ENCODE results near the gene PANX1. TPM values are rescaled to one million over a fixed set of nuclear protein-coding genes. Genes with fewer than 3 reads are reported as not detected.

Gene PANX1
- total and polyA plus RNA-seq, 10 of the 15 experiments (the other 5 are each of a cell fraction or from before 2014, with no cell fraction given) = 3.3 to 18.7 (median 14.4) TPM

DNA sequence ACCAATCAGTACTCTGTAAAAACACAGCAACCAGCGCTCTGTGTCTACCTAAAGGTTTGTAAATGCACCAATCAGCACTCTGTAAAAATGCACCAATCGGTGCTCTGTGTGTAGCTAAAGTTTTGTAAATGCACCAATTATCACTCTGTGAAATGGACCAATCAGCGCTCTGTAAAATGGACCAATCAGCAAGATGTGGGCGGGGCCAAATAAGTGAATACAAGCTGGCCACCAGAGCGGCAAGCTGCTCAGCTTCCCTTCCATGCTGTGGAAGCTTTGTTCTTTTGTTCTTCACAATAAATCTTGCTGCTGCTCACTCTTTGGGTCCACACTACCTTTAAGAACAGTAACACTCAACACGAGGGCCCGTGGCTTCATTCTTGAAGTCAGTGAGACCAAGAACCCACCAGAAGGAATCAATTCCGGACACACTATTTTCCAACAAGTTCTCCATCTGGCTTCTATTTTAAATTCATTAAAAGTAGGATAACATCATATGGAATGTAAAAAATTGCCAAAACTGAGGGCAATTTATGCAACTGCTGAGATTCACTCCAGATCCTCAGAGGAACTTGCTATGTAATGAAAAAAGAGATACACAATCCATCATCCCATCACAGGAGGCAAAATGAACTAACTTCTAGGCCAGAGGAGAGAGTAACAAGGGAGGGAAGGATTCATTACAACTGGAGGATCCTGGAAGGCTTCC, 3.1 kb upstream of the PANX1 start:
- Histone ChIP-seq H3K4me2 (ENCODE audit: control insufficient read depth, insufficient read depth) (no peak overlapping the region), H3K36me3 (ENCODE audit: control insufficient read depth in 2 of 2, insufficient read depth in 2 of 2, low read length in 1 of 2) (no peaks in the 10 kb centered on the region), H3K27me3 (replicated peaks in 1 of 2; ENCODE audit: control insufficient read depth in 2 of 2, insufficient read depth in 2 of 2, low read length in 1 of 2) (no peaks in the 10 kb centered on the region), H3K4me3 (no peak overlapping the region), H3K9me3 (replicated peaks; ENCODE audit: control insufficient read depth, insufficient read depth, low read length) (no peaks in the 10 kb centered on the region; the same call in 2 of the 3 replicates), H4K20me1 (ENCODE audit: control insufficient read depth, insufficient read depth) (no peaks in the 10 kb centered on the region), H3K9ac (ENCODE audit: control insufficient read depth, insufficient read depth, low read length) (no peak overlapping the region), H3K4me1 (ENCODE audit: control insufficient read depth, insufficient read depth, low read length) (peaks cover 6% of the 10 kb centered on the region), H3K79me2 (ENCODE audit: control insufficient read depth, insufficient read depth, low read length) (peaks cover 29% of the 10 kb centered on the region), H2AFZ (ENCODE audit: control insufficient read depth, low read depth, low read length) (no peak overlapping the region), H3K27ac (ENCODE audit: control insufficient read depth, insufficient read depth) (no peak overlapping the region)
- DNase-seq (ENCODE audit: low read depth, low spot score) = no peak
- ChIA-PET POLR2A (no interaction called here), RAD21 (ENCODE audit: unreplicated experiment) (no interaction called here), CTCF (interaction anchor here (0.7 kb wide), 1 partner anchor 1990 kb away, joined by 3 read pairs; no protein-coding TSS in a partner anchor), SMC1A (ENCODE audit: uncharacterized antibody, unreplicated experiment) (interaction anchor here (1.4 kb wide), 1 partner anchor 16 kb away, joined by 3 read pairs; no protein-coding TSS in a partner anchor)
- FAIRE-seq = no peak
- in situ Hi-C loops (cut with MboI) (no loop called here), intact Hi-C loops (cut with micrococcal nuclease; ENCODE audit: unreplicated experiment) (loop anchor here (5.0 kb wide), 1 partner anchor 367 kb away; the partner anchor contains the start of genes ANKRD49 and MRE11)
- WGBS (ENCODE audit: insufficient coverage, insufficient replicate concordance, low lambda C conversion rate, missing lambda C conversion rate) = 80% methylated on average over 8 of the region's 8 CpGs
- BruUV-seq (replicated peaks) = no TSS peak
- TF ChIP-seq PAX5 (IDR thresholded peaks at IDR 0.05; ENCODE audit: borderline replicate concordance, low read depth, low read length) (no peak), NFYB (IDR thresholded peaks at IDR 0.05; ENCODE audit: insufficient read depth, low read depth, low read length) (peak; percentile 78)
- ATAC-seq = no peak

GRCh38 chr11:94127638-94128037, 1.0 kb upstream of the PANX1 start:
- SMC1A ChIA-PET (ENCODE audit: uncharacterized antibody, unreplicated experiment) = interaction anchor here (1.4 kb wide), 1 partner anchor 56 kb away, joined by 3 read pairs; no protein-coding TSS in a partner anchor
- RAD21 ChIA-PET (ENCODE audit: unreplicated experiment) = interaction anchor here (1.4 to 1.5 kb wide), 2 partner anchors 344 to 377 kb away, joined by 3 to 4 read pairs; partner anchors contain the start of gene MED17
- CTCF ChIA-PET = interaction anchor here (0.6 to 1.6 kb wide), 3 partner anchors 8 to 376 kb away, joined by 3 read pairs; no protein-coding TSS in a partner anchor
- ATAC-seq = no peak
- Histone ChIP-seq H3K79me2 (ENCODE audit: control insufficient read depth, insufficient read depth, low read length) (peaks cover 49% of the 10 kb centered on the region), H3K4me2 (ENCODE audit: control insufficient read depth, insufficient read depth) (peak overlapping the region; percentile 95), H3K4me3 (peak overlapping the region; percentile 86), H3K27me3 (replicated peaks in 1 of 2; ENCODE audit: control insufficient read depth in 2 of 2, insufficient read depth in 2 of 2, low read length in 1 of 2) (no peaks in the 10 kb centered on the region), H3K27ac (ENCODE audit: control insufficient read depth, insufficient read depth) (peak overlapping the region; percentile 72), H3K9me3 (replicated peaks; ENCODE audit: control insufficient read depth, insufficient read depth, low read length) (no peaks in the 10 kb centered on the region; the same call in 2 of the 3 replicates), H3K9ac (ENCODE audit: control insufficient read depth, insufficient read depth, low read length) (peak overlapping the region; percentile 72), H4K20me1 (ENCODE audit: control insufficient read depth, insufficient read depth) (no peaks in the 10 kb centered on the region), H2AFZ (ENCODE audit: control insufficient read depth, low read depth, low read length) (peak overlapping the region; percentile 90), H3K36me3 (ENCODE audit: control insufficient read depth in 2 of 2, insufficient read depth in 2 of 2, low read length in 1 of 2) (no peaks in the 10 kb centered on the region), H3K4me1 (ENCODE audit: control insufficient read depth, insufficient read depth, low read length) (peaks cover 10% of the 10 kb centered on the region)
- no peak for DNase-seq (ENCODE audit: low read depth, low spot score)
- no TSS peak for BruUV-seq (replicated peaks)
- POLR2A ChIA-PET = interaction anchor here (1.9 kb wide), 1 partner anchor 10 kb away, joined by 8 read pairs; no protein-coding TSS in a partner anchor
- intact Hi-C loops (cut with micrococcal nuclease; ENCODE audit: unreplicated experiment) = loop anchor here (5.0 kb wide), 1 partner anchor 365 kb away; the partner anchor contains the start of genes ANKRD49 and MRE11
- no peak for FAIRE-seq
- in situ Hi-C loops (cut with MboI) = no loop called here
- TF ChIP-seq ZNF207 (IDR thresholded peaks at IDR 0.05; ENCODE audit: borderline replicate concordance) (no peak), NR2F1 (conservative IDR thresholded peaks at IDR 0.05) (no peak), GABPA (IDR thresholded peaks at IDR 0.05; ENCODE audit: low read depth) (no peak), GATAD2B (conservative IDR thresholded peaks at IDR 0.05; ENCODE audit: low read depth) (no peak)
- TF ChIP-seq, protein P1, sequence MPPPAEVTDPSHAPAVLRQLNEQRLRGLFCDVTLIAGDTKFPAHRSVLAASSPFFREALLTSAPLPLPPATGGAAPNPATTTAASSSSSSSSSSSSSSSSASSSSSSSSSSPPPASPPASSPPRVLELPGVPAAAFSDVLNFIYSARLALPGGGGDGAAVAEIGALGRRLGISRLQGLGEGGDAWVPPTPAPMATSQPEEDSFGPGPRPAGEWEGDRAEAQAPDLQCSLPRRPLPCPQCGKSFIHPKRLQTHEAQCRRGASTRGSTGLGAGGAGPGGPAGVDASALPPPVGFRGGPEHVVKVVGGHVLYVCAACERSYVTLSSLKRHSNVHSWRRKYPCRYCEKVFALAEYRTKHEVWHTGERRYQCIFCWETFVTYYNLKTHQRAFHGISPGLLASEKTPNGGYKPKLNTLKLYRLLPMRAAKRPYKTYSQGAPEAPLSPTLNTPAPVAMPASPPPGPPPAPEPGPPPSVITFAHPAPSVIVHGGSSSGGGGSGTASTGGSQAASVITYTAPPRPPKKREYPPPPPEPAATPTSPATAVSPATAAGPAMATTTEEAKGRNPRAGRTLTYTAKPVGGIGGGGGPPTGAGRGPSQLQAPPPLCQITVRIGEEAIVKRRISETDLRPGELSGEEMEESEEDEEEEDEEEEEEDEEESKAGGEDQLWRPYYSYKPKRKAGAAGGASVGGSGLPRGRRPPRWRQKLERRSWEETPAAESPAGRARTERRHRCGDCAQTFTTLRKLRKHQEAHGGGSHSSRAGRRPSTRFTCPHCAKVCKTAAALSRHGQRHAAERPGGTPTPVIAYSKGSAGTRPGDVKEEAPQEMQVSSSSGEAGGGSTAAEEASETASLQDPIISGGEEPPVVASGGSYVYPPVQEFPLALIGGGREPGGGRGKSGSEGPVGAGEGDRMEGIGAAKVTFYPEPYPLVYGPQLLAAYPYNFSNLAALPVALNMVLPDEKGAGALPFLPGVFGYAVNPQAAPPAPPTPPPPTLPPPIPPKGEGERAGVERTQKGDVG (CRISPR knock-in tag; IDR thresholded peaks at IDR 0.05) = no peak
- TF ChIP-seq, protein P2, sequence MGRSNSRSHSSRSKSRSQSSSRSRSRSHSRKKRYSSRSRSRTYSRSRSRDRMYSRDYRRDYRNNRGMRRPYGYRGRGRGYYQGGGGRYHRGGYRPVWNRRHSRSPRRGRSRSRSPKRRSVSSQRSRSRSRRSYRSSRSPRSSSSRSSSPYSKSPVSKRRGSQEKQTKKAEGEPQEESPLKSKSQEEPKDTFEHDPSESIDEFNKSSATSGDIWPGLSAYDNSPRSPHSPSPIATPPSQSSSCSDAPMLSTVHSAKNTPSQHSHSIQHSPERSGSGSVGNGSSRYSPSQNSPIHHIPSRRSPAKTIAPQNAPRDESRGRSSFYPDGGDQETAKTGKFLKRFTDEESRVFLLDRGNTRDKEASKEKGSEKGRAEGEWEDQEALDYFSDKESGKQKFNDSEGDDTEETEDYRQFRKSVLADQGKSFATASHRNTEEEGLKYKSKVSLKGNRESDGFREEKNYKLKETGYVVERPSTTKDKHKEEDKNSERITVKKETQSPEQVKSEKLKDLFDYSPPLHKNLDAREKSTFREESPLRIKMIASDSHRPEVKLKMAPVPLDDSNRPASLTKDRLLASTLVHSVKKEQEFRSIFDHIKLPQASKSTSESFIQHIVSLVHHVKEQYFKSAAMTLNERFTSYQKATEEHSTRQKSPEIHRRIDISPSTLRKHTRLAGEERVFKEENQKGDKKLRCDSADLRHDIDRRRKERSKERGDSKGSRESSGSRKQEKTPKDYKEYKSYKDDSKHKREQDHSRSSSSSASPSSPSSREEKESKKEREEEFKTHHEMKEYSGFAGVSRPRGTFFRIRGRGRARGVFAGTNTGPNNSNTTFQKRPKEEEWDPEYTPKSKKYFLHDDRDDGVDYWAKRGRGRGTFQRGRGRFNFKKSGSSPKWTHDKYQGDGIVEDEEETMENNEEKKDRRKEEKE (IDR thresholded peaks at IDR 0.05) = no peak
